ENCODE data around the gene ALOX12B. TPM values are rescaled to one million over a fixed set of nuclear protein-coding genes. Genes with fewer than 3 reads are reported as not detected.

Gene ALOX12B
- total and polyA plus RNA-seq, 2 of the 13 experiments (the other 11 are each of a cell fraction or from before 2014, with no cell fraction given), result 0.13 TPM; not detected in 1

GRCh38 chr17:8056976-8057625, 30.4 kb downstream of the ALOX12B start (continued):
- no peak for TF ChIP-seq GPN1 (CRISPR knock-in tag; IDR thresholded peaks at IDR 0.05; ENCODE audit: borderline replicate concordance)
- no peak; the same call in 1 of the 2 replicates for TF ChIP-seq MAZ (IDR thresholded peaks at IDR 0.05; ENCODE audit: borderline replicate concordance, low read depth, low read length)
- peak; percentile 11; the same call in 1 of the 2 replicates for TF ChIP-seq MAZ (CRISPR knock-in tag; IDR thresholded peaks at IDR 0.05; ENCODE audit: low read depth)
- 0 out of 2 replicates have a peak, but pooled peaks have one; percentile 8 for TF ChIP-seq NR2C2 (CRISPR knock-in tag; IDR thresholded peaks at IDR 0.05; ENCODE audit: borderline replicate concordance)
- 0 out of 2 replicates have a peak, but pooled peaks have one; percentile 36 for TF ChIP-seq CHD4 (IDR thresholded peaks at IDR 0.05; ENCODE audit: borderline replicate concordance, low read length)
- no peak for TF ChIP-seq NKX3-1 (CRISPR knock-in tag; IDR thresholded peaks at IDR 0.05)
- TF ChIP-seq RBM22 (optimal IDR thresholded peaks at IDR 0.05; ENCODE audit: low read length), result peak; percentile 75
- no peak for TF ChIP-seq ARNT2 (CRISPR knock-in tag; IDR thresholded peaks at IDR 0.05; ENCODE audit: low read depth)
- no peak for TF ChIP-seq FOXP1 (IDR thresholded peaks at IDR 0.05)
- no peak for TF ChIP-seq FOXP1 (CRISPR knock-in tag; IDR thresholded peaks at IDR 0.05)
- TF ChIP-seq, protein P1, sequence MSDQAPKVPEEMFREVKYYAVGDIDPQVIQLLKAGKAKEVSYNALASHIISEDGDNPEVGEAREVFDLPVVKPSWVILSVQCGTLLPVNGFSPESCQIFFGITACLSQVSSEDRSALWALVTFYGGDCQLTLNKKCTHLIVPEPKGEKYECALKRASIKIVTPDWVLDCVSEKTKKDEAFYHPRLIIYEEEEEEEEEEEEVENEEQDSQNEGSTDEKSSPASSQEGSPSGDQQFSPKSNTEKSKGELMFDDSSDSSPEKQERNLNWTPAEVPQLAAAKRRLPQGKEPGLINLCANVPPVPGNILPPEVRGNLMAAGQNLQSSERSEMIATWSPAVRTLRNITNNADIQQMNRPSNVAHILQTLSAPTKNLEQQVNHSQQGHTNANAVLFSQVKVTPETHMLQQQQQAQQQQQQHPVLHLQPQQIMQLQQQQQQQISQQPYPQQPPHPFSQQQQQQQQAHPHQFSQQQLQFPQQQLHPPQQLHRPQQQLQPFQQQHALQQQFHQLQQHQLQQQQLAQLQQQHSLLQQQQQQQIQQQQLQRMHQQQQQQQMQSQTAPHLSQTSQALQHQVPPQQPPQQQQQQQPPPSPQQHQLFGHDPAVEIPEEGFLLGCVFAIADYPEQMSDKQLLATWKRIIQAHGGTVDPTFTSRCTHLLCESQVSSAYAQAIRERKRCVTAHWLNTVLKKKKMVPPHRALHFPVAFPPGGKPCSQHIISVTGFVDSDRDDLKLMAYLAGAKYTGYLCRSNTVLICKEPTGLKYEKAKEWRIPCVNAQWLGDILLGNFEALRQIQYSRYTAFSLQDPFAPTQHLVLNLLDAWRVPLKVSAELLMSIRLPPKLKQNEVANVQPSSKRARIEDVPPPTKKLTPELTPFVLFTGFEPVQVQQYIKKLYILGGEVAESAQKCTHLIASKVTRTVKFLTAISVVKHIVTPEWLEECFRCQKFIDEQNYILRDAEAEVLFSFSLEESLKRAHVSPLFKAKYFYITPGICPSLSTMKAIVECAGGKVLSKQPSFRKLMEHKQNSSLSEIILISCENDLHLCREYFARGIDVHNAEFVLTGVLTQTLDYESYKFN (CRISPR knock-in tag; conservative IDR thresholded peaks at IDR 0.05), result no peak
- TF ChIP-seq, protein P2, sequence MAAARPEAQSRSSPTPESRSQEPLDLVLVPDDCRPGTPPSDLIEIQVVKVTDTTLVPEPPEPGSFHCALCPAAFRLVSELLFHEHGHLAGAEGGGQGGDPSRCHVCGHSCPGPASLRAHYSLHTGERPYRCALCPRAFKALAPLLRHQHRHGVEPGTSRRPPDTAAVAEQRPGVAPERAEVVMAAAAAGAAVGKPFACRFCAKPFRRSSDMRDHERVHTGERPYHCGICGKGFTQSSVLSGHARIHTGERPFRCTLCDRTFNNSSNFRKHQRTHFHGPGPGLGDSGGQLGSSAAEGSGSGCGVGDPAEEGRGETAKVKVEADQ (CRISPR knock-in tag; IDR thresholded peaks at IDR 0.05; ENCODE audit: borderline replicate concordance), result no peak
- no peak for TF ChIP-seq ZNF776 (CRISPR knock-in tag; IDR thresholded peaks at IDR 0.05)
- TF ChIP-seq ZBTB3 (CRISPR knock-in tag; IDR thresholded peaks at IDR 0.05; ENCODE audit: borderline replicate concordance, low read depth), result no peak
- no peak for TF ChIP-seq MYNN (CRISPR knock-in tag; IDR thresholded peaks at IDR 0.05; ENCODE audit: low read depth)
- peak; percentile 45; the same call in 1 of the 2 replicates for TF ChIP-seq HINFP (CRISPR knock-in tag; IDR thresholded peaks at IDR 0.05; ENCODE audit: low read depth)
- peak; percentile 5 for TF ChIP-seq PHF5A (CRISPR knock-in tag; IDR thresholded peaks at IDR 0.05; ENCODE audit: low read depth, unreplicated experiment)

Data from HepG2 (cell line).